ENCODE measurements around the gene STUM. TPM values are rescaled to one million over a fixed set of nuclear protein-coding genes. Genes with fewer than 3 reads are reported as not detected.

Gene STUM
- total RNA-seq, 5 donors from 2014 or later (not counting 1 experiment from before 2014, with no cell fraction given) = 0.10 TPM; not detected in 4

- H3K27ac ChIP-seq (ENCODE audit: low read length) = no peak overlapping the region
- 100% methylated on average over 1 of the region's 10 CpGs for WGBS (ENCODE audit: insufficient coverage)
- H3K4me1 Mint-ChIP-seq = peaks cover 0 to 43% (median 0%) of the 10 kb centered on the region in 3 donors
- no peak overlapping the region for H3K4me3 ChIP-seq (ENCODE audit: control insufficient read depth in 1 of 2, extremely low read depth in 1 of 2, low read length in 1 of 2)
- CTCF ChIA-PET = interaction anchor here (0.5 to 1.2 kb wide), 4 partner anchors 14 to 171 kb away, joined by 3 to 6 read pairs (median 4); no protein-coding TSS in a partner anchor
- peak overlapping the region in 1 of 3 donors; percentile 13 for H3K4me3 Mint-ChIP-seq
- H3K27ac Mint-ChIP-seq = no peak overlapping the region
- H3K4me1 ChIP-seq (ENCODE audit: control insufficient read depth in 1 of 2, extremely low read depth in 1 of 2, insufficient read depth in 2 of 2, low read length in 2 of 2) = peaks cover 0 to 92% of the 10 kb centered on the region in 2 experiments
- no peaks in the 10 kb centered on the region for H3K27me3 ChIP-seq (replicated peaks in 1 of 2; ENCODE audit: control insufficient read depth in 2 of 2, extremely low read depth in 1 of 2, insufficient read depth in 2 of 2, low read length in 1 of 2)
- peaks cover 3 to 9% of the 10 kb centered on the region in 2 donors for H3K36me3 ChIP-seq (ENCODE audit: control insufficient read depth in 2 of 2, extremely low read depth in 1 of 2, insufficient read depth in 1 of 2, low read length in 1 of 2)
- no peak for DNase-seq
- H3K9me3 ChIP-seq = no peaks in the 10 kb centered on the region
- H3K9me3 Mint-ChIP-seq = no peaks in the 10 kb centered on the region
- ATAC-seq (replicated peaks in 1 of 4) = no peak
- peaks cover 11% of the 10 kb centered on the region for H3K36me3 Mint-ChIP-seq
- H3K27me3 Mint-ChIP-seq = no peaks in the 10 kb centered on the region
- POLR2A ChIA-PET = interaction anchor here (0.6 to 1.4 kb wide), 3 partner anchors 19 to 34 kb away, joined by 3 to 5 read pairs (median 4); no protein-coding TSS in a partner anchor
These were observed 109.5 kb downstream of the STUM start for GRCh38 chr1:226657895-226658545.

GRCh38 chr1:226658546-226659125 lies 110.1 kb downstream of the STUM start:
- Mint-ChIP-seq H3K9me3 (no peaks in the 10 kb centered on the region), H3K4me3 (no peak overlapping the region), H3K36me3 (peaks cover 11% of the 10 kb centered on the region), H3K27me3 (no peaks in the 10 kb centered on the region), H3K4me1 (peaks cover 0 to 49% (median 0%) of the 10 kb centered on the region in 3 donors), H3K27ac (peak overlapping the region in 1 of 2 donors; percentile 98)
- Histone ChIP-seq H3K4me3 (ENCODE audit: control insufficient read depth in 1 of 2, extremely low read depth in 1 of 2, low read length in 1 of 2) (no peak overlapping the region), H3K27me3 (replicated peaks in 1 of 2; ENCODE audit: control insufficient read depth in 2 of 2, extremely low read depth in 1 of 2, insufficient read depth in 2 of 2, low read length in 1 of 2) (no peaks in the 10 kb centered on the region), H3K36me3 (ENCODE audit: control insufficient read depth in 2 of 2, extremely low read depth in 1 of 2, insufficient read depth in 1 of 2, low read length in 1 of 2) (peaks cover 3 to 9% of the 10 kb centered on the region in 2 donors), H3K27ac (ENCODE audit: low read length) (peak overlapping the region; percentile 94), H3K9me3 (no peaks in the 10 kb centered on the region), H3K4me1 (ENCODE audit: control insufficient read depth in 1 of 2, extremely low read depth in 1 of 2, insufficient read depth in 2 of 2, low read length in 2 of 2) (peaks cover 0 to 93% of the 10 kb centered on the region in 2 experiments)
- ATAC-seq (replicated peaks in 1 of 4) = no peak
- WGBS (ENCODE audit: insufficient coverage) = 86% methylated on average over 18 of the region's 22 CpGs
- CTCF ChIA-PET = interaction anchor here (0.5 to 1.2 kb wide), 4 partner anchors 15 to 171 kb away, joined by 3 to 6 read pairs (median 4); no protein-coding TSS in a partner anchor
- no peak for DNase-seq
- POLR2A ChIA-PET = interaction anchor here (0.6 to 1.4 kb wide), 3 partner anchors 18 to 35 kb away, joined by 3 to 5 read pairs (median 4); no protein-coding TSS in a partner anchor

Other genes with a start within 250 kb of the STUM start
- gene LIN9, start 239.6 kb upstream of the STUM start, total RNA-seq = 1 to 10 TPM; 1.6 to 7.3 (median 5.3) TPM
- gene PARP1, start 140.7 kb upstream of the STUM start, total RNA-seq = 100 to 1,000 TPM in 3 of 5 donors, 10 to 100 TPM in 2; 79.1 to 133 (median 105) TPM
- 100 to 1,000 TPM; 153 to 351 (median 179) TPM for gene ITPKB, start 190.5 kb downstream of the STUM start, total RNA-seq